Activated naive CD4-positive, alpha-beta T cell treated with anti-CD3 and anti-CD28 coated beads, Interleukin-2, amount 50 U/mL, for 24 hours (primary cell): Measurements from ENCODE around the gene STAT5B.
A peak's percentile ranks its signal among the peaks of the same experiment; 100 is the strongest.

ENCODE experiments used
- H3K27ac Mint-ChIP-seq: one replicate; pipeline ENCODE4 v1.8.0; 2021; ENCODE audit warnings: mild to moderate bottlenecking, mixed read lengths
- H3K27me3 Mint-ChIP-seq: one replicate; pipeline ENCODE4 v1.8.0; 2021; ENCODE audit warnings: mixed read lengths
- H3K36me3 Mint-ChIP-seq: one replicate; pipeline ENCODE4 v1.8.0; 2021; ENCODE audit warnings: mixed read lengths
- H3K4me1 Mint-ChIP-seq: one replicate; pipeline ENCODE4 v1.8.0; 2021; ENCODE audit warnings: mixed read lengths
- H3K4me3 Mint-ChIP-seq: one replicate; pipeline ENCODE4 v1.8.0; 2021; ENCODE audit warnings: mild to moderate bottlenecking, mixed read lengths
- H3K9me3 Mint-ChIP-seq: one replicate; pipeline ENCODE4 v1.8.0; 2021; ENCODE audit warnings: mixed read lengths

The STAT5B gene

DNA sequence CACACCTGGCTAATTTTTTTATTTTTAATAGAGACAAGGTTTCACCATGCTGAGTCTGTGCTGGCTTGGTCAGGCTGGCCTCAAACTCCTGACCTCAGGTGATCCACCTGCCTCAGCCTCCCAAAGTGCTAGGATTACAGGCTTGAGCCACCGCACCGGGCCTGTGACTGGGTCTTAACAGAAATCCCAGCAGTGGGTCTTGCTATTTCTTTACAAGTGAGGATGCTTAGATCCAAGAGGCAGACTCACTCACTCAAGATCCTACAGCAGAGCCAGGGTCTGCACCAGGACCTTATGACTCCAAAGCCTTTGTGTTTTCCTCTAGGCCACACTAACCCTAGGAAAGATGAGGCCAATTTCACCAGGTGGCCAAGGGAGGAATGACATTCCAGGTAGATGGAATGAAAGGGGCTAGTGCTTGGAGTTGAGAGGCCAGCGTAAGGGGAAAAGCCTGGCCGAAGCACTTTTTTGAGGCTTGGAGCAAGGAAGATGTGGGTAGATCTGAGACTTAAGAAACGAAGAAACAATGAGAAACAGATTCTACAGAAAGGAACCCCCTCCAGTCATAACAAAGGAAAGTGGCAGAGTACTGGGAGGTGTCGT is 6.4 kb upstream of the STAT5B start:
- peaks cover 4% of the 10 kb centered on the region for H3K36me3 Mint-ChIP-seq
- H3K27me3 Mint-ChIP-seq, result no peaks in the 10 kb centered on the region
- H3K27ac Mint-ChIP-seq, result peak overlapping the region; percentile 81
- no peaks in the 10 kb centered on the region for H3K9me3 Mint-ChIP-seq
- peak overlapping the region; percentile 30 for H3K4me3 Mint-ChIP-seq
- peaks cover 41% of the 10 kb centered on the region for H3K4me1 Mint-ChIP-seq

DNA sequence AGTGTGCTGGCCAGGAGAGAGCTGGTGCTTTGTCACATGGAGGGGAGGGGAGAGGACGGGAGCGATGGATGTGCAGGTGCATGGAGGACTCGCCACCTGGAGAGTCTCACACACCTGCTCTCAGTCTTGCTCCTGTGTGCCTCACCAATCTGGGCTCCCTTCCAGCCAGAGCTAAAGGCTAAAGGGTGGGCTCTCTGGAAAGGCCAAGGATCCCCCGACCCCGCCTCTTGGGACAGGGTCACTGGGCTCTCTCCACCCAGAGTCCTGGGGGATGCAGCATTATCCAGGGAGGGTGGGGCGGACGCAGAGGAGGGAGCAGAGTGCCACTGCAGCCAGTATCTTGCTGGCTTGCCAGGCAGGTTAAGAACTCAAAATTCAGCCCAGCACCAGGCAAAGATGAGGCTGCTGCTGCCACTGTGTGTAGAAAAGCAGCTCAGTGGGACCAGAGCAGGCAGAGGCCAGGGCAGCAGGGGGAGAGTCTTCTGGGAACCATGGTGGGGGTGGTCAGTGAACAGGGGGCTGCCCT is 5.4 kb upstream of the STAT5B start:
- H3K4me1 Mint-ChIP-seq, result peaks cover 41% of the 10 kb centered on the region
- no peak overlapping the region for H3K4me3 Mint-ChIP-seq
- H3K27me3 Mint-ChIP-seq, result no peaks in the 10 kb centered on the region

DNA sequence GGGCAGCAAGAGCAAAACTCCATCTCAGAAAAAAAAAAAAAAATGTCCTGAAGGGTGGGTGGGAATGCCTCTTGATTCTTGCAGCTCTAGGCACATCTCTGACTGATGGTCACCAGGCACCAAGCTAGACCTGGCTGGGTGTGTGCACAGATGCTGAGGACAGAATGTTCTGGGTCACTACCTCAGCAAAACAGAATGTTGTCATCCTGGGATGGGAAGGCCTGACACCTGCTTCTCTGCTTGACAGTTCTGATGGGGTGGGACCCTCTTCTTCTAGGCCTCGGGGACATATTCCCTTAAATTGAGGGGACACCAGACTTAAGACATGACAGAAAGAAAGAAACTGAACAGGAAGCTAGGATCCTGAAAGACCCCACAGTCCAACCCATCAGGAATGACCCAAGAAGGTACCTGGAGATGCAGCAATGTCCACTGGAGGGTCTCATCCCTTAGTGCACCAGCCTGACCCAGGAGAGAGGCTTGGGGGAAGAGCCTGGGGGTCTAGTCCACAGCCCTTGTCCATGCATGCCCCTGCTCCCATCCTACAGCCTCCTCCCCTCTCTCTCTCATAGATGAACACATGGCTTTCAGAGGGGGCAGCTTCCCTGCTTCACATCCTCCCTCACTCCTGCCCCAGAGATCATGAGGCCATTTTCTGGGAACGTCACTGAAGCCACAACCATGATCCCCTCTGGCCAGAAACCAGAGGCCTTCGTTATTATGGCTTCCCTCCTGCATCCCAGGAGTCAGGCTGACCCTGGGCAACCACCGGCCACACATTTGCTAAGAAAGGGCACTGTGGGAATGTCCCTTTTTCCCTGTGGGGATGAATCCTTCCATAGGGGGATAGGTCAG is 3.8 kb upstream of the STAT5B start:
- Mint-ChIP-seq H3K4me1 (peaks cover 31% of the 10 kb centered on the region), H3K27ac (peak overlapping the region; percentile 92), H3K36me3 (peaks cover 3% of the 10 kb centered on the region), H3K9me3 (no peaks in the 10 kb centered on the region), H3K27me3 (no peaks in the 10 kb centered on the region), H3K4me3 (no peak overlapping the region)

More for the DNA sequence above, 5.4 kb upstream of the STAT5B start:
- Mint-ChIP-seq H3K36me3 (no peaks in the 10 kb centered on the region), H3K27ac (no peak overlapping the region), H3K9me3 (no peaks in the 10 kb centered on the region)

DNA sequence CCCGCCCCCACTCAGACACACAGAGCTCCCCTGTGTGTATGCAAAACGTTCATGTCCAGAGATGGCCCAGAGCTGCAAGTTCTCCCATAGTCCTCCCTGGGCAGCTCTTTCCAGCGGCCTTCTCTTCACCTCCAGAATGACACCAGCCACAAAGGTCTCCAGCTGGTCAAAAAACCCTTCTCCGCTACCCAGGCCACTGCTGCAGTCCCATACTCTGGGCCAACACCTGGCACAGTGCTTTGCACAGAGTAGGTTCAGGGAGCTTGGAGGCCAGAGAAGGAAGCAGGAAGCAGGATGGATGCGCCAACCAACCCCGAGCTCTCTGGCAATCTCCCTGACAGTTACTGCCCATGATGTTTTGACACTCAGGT is 1.1 kb upstream of the STAT5B start:
- Mint-ChIP-seq H3K27ac (peak overlapping the region; percentile 92), H3K9me3 (no peaks in the 10 kb centered on the region), H3K4me3 (peak overlapping the region; percentile 73), H3K27me3 (no peaks in the 10 kb centered on the region), H3K36me3 (peaks cover 9% of the 10 kb centered on the region), H3K4me1 (peaks cover 38% of the 10 kb centered on the region)

DNA sequence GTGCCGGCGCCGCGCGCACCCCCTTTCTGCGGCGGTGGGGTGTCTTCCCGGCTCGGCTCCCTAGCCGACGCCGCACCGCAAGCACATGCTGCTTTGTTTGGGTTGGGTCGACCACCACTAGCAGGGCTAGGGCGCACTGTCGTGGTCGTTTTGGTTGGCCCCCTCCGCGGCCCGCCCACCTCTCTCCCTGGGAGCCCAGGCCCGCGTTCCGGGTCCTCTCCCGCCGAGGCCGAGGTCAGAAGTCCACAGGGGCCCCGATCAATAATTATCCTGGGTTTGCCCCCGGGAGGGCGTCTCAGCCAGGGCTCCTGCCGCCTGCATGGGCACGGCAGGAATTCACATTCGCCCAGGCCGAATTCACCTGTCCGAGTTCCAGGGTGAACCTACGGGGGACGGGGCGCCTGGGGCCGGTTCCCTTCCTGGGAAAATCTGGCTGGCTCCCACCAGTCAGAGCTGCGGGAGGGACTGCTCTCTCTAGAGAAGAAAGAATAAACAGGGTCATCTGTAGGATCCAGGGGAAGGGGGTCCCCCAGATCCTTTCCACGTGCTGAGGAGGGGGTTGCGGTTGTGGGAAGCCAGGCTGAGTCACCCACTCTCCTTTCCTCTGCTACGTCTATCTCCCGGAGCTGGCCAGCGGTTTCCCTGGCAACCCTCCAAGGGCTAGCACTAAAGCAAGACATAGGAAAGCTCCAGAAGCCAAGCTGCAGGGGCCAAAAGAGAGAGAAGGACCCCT is 584 bp upstream of the STAT5B start:
- Mint-ChIP-seq H3K9me3 (no peaks in the 10 kb centered on the region), H3K4me3 (peak overlapping the region; percentile 73), H3K27me3 (no peaks in the 10 kb centered on the region), H3K27ac (peak overlapping the region; percentile 92), H3K36me3 (peaks cover 9% of the 10 kb centered on the region), H3K4me1 (peaks cover 44% of the 10 kb centered on the region)

DNA sequence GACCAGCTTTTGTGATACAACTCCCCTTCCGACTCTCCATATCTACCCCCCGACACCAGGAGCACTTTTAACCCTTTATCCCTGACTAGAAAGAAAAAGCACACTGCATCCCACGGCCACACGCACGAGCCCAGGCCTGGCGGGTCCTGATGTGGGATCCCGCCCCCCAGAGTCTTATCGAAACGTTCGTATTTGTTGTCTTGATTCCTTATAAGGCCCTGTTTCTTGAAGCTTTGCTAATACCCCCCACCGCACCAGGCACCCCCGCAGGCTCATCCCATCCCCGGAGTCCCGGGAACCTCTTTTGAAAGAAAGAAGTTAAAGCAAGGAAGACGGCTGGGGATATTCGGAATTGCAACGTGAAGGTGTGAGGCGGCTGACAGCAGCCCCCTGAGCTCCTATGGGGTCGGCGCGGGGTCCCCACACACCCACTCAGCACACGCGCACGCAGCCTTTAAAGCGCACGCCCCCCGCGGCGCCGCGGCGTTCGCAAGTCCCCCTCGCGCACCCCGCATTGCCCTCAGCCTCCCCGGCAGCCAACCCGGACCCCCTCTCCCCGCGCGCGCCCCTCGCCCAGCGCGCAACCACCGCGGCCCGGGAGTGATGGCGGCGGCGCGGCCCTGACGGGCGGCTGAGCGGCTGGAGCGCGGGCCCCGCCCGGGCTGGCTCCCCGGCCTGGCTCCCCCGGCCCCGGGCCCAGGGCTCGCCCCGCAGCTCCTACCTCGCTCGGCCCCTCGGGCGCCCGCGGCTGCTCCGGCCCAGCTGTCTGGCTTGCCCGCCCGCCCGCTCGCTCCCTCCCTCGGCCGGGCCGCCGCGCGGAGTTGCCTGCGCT is 448 bp downstream of the STAT5B start:
- peaks cover 54% of the 10 kb centered on the region for H3K4me1 Mint-ChIP-seq

DNA sequence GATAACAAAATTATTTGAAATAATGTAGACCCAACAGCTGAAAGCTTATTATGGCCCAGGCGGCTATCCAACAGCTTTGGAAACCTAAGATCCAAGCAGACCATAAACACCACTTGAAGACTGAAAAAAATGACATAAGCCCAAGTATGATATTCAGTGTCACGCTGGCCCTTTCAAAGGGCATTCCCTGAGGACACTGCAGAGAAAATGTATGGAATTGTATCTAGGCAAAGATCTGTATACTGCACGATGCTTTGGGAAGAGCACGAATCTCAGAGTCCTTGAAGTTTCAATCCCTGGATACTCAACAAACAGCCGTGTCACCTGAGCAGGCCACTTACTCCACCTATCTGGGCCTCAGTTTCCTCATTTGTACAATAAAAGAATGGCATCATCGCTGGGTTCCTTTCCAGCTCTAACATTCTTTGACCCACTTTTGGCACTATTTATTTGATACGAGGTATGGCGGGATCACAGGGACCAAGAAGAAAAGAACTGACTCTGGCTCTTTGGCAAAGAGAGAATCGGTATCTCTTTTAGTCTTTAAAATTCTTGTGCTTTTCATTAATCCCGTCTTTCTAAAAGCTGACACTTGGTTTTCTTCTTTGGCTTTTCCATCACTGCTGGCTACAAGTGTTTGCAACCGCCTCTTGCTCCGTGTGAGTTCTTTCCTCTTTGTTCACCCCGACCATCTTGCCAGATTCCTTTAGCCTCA is 1.2 kb downstream of the STAT5B start:
- Mint-ChIP-seq H3K27ac (peak overlapping the region; percentile 98), H3K9me3 (no peaks in the 10 kb centered on the region), H3K36me3 (peaks cover 13% of the 10 kb centered on the region), H3K27me3 (no peaks in the 10 kb centered on the region), H3K4me3 (peak overlapping the region; percentile 99), H3K4me1 (peaks cover 61% of the 10 kb centered on the region)

More for the DNA sequence above, 448 bp downstream of the STAT5B start:
- peak overlapping the region; percentile 98 for H3K27ac Mint-ChIP-seq
- peaks cover 12% of the 10 kb centered on the region for H3K36me3 Mint-ChIP-seq
- no peaks in the 10 kb centered on the region for H3K27me3 Mint-ChIP-seq
- H3K9me3 Mint-ChIP-seq, result no peaks in the 10 kb centered on the region
- peak overlapping the region; percentile 99 for H3K4me3 Mint-ChIP-seq

DNA sequence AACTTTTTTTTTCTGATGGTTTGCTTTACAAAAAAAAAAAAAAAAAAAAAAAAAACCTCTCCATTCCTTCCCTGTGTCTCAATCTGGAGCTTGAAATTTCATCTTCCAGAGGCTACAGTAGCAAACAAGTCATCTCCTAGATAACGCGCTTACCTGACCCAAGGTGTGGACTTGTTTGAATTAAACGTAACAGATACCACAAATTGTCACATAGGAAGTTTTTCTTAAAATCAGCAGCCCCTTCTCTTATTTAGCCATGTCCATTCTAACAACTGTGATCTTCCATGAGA is 2.0 kb downstream of the STAT5B start:
- Mint-ChIP-seq H3K9me3 (no peaks in the 10 kb centered on the region), H3K4me3 (peak overlapping the region; percentile 99), H3K4me1 (peaks cover 66% of the 10 kb centered on the region), H3K27me3 (no peaks in the 10 kb centered on the region), H3K36me3 (peaks cover 13% of the 10 kb centered on the region), H3K27ac (peak overlapping the region; percentile 98)

DNA sequence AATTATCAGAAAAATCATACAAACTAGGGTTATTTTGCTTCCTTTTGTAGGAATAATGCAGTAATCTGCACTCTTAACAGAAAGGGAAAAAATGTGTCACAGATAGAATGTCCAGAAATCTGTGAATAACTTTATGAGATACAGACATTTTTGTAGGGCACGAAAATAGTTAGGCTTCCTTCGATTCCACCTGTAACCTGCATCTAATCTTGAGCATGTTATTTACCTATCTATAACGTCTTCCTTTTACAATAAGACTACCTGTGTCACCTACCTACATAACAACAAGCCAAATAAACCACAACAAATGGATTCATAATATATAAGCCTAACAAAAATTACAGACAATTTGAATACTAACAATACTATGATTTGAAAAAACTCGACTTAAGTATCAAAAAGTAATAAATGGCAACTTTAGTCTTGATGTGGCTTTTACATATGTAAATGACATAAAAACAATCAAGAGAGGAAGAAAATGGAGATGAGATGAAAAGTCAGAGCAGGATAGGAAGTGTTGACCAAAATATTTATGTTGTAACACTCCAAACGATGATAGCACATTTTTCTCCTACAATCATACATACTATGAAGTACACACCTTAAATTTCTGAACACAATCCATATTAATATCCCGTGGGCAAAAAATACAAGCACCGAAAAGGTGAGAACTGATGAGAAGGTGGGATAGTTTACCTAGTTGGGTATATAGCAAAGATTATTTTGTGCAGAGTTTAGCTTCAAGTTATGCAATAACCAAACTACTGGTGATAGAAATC is 2.5 kb downstream of the STAT5B start:
- Mint-ChIP-seq H3K9me3 (no peaks in the 10 kb centered on the region), H3K27me3 (no peaks in the 10 kb centered on the region), H3K4me3 (peak overlapping the region; percentile 99), H3K36me3 (peaks cover 13% of the 10 kb centered on the region), H3K27ac (peak overlapping the region; percentile 92), H3K4me1 (peaks cover 70% of the 10 kb centered on the region)

DNA sequence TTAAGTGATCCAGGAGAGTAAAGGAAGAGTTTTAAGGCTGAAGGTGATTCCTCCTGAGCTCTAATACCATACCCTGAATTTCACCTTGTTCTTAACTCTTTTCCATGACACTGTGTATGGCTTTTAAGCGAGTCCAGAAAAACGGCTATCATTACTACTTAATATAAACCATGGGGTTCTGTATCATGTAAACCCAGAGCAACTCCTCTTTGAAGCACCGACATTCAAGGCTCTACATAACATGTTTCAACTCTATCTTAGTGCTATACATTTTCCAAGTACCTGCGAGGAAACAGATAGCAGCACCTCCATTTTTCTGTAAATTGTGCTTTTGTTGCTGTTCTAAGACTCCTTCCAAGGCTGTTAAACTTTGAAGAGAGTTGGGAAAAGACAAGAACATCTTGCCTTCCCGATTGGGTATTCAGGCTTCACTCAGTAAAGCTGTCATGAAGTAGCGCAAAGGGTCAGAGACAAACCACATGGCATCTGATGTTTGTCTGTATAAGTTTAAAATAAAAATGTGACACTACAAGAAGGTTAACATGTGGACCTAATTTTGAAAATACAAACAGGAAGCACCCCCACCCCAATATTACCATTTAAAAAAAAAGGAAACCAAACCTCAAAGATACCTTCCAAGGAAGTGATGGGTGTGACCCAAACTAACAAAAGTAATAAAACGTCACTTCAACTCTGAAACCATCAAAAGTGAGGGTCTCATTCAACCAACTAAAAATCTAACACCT is 3.9 kb downstream of the STAT5B start:
- H3K9me3 Mint-ChIP-seq, result no peaks in the 10 kb centered on the region
- H3K27me3 Mint-ChIP-seq, result no peaks in the 10 kb centered on the region
- H3K4me3 Mint-ChIP-seq, result peak overlapping the region; percentile 99
- H3K4me1 Mint-ChIP-seq, result peaks cover 71% of the 10 kb centered on the region
- H3K27ac Mint-ChIP-seq, result peak overlapping the region; percentile 98
- peaks cover 13% of the 10 kb centered on the region for H3K36me3 Mint-ChIP-seq

DNA sequence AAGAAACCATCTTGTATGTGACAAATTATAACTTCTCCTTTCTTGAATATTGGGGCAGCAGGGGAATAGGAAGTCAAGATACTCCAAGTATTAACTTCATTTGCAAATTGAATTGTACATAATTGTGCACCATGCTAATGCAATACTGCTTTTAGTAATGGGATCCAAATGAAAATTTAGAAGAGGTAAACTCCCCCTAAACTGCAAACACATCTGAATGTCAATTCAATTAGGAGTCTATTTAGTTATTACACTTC is 4.5 kb downstream of the STAT5B start:
- peaks cover 15% of the 10 kb centered on the region for H3K36me3 Mint-ChIP-seq
- peak overlapping the region; percentile 99 for H3K4me3 Mint-ChIP-seq
- H3K27ac Mint-ChIP-seq, result peak overlapping the region; percentile 98
- H3K9me3 Mint-ChIP-seq, result no peaks in the 10 kb centered on the region
- peaks cover 71% of the 10 kb centered on the region for H3K4me1 Mint-ChIP-seq
- no peaks in the 10 kb centered on the region for H3K27me3 Mint-ChIP-seq

DNA sequence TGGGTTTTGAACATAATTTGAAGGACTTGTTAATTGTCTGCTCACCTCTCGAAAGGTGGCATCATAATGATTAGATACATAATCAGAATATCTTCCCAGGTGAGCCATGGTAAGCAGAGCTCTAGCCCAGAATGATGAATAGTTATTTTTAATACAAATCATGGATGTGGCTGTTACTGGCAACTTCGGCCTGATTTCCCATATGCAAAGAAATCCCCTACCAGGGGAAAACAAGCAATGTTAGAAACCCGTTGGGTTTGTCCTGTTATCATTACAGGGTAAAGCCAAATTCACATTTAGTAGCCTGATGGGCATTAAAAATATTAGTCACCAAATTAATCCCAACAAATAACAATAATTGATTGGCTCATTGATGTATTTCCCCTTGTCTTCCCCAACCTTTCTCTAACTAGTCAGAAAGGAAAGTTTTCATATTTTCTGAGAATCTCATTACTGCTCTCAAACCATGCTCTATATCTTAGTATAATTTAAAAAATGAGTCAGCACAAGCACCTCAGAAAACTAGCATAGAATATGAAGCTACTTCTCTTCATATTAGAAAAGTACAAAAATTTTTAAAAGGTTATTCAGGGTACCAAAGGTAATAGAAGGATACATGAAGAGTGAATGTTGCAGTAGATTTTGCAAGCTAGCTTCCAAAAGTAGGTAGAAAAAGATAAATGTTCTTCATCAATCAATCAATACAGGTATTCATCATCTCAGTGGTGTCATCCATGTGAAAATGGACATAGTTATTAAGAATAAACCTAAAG is 5.0 kb downstream of the STAT5B start:
- H3K36me3 Mint-ChIP-seq, result peaks cover 18% of the 10 kb centered on the region
- peak overlapping the region; percentile 99 for H3K4me3 Mint-ChIP-seq
- H3K27me3 Mint-ChIP-seq, result no peaks in the 10 kb centered on the region
- H3K9me3 Mint-ChIP-seq, result no peaks in the 10 kb centered on the region
- H3K4me1 Mint-ChIP-seq, result peaks cover 76% of the 10 kb centered on the region
- peak overlapping the region; percentile 98 for H3K27ac Mint-ChIP-seq

DNA sequence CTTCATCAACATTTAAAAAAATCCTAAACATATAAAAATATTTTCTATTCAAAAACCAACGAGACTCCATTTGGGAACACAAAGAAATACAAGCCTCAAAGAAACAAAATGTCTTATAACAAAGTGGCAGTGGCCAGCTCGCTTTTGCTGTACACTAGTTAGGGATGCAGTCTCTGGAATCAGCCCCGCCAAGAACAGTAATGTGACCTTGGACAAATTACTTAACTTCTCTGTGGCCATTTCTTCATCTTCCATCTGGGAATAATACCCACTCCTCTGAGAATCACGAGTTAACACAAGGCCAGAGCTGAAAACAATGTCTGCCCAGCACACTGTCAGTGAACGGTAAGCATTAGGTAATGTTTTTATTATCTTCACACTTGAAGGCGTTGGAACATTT is 5.6 kb downstream of the STAT5B start:
- H3K27me3 Mint-ChIP-seq, result no peaks in the 10 kb centered on the region
- H3K9me3 Mint-ChIP-seq, result no peaks in the 10 kb centered on the region
- peaks cover 80% of the 10 kb centered on the region for H3K4me1 Mint-ChIP-seq
- peak overlapping the region; percentile 99 for H3K4me3 Mint-ChIP-seq
- peaks cover 18% of the 10 kb centered on the region for H3K36me3 Mint-ChIP-seq
- peak overlapping the region; percentile 98 for H3K27ac Mint-ChIP-seq
